Middle frontal gyrus (tissue), 1 donor: ENCODE results near the gene SERINC2.

Experiments
- DNase-seq: peaks from one replicate; pipeline ENCODE4 v3.0.0-alpha.2; 2015; ENCODE audit warnings: low spot score; ENCODE audit errors: extremely low spot score

SERINC2 gene

GRCh38 chr1:31432592-31433395 is 19.8 kb downstream of the SERINC2 start:
- DNase-seq = no peak

DNA sequence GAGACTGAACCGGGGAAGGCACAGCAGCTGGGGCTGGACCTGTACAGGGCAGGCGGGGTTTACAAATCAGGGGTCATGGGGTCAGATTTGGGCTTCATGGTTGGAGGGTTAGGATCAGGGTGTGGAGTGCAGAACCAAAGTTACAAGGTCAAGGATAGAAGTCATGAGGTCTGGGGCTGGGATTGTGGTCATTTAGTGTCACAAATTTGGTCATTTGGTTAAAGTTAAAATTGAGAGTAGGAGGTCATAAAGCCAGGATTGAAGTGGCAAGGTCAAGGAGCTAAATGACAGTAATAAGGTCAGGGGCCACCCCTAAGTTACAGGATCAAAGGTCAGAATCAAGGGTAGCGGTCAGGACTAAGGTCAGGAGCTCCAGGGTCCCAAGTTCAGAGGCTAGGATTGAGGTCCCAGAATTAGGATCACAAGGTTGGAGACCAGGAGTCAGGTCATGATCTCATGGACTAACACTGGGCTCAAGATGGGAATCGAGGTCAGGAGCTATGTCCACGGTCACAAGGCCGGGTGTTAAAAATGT is 20.4 kb downstream of the SERINC2 start:
- DNase-seq = no peak

DNA sequence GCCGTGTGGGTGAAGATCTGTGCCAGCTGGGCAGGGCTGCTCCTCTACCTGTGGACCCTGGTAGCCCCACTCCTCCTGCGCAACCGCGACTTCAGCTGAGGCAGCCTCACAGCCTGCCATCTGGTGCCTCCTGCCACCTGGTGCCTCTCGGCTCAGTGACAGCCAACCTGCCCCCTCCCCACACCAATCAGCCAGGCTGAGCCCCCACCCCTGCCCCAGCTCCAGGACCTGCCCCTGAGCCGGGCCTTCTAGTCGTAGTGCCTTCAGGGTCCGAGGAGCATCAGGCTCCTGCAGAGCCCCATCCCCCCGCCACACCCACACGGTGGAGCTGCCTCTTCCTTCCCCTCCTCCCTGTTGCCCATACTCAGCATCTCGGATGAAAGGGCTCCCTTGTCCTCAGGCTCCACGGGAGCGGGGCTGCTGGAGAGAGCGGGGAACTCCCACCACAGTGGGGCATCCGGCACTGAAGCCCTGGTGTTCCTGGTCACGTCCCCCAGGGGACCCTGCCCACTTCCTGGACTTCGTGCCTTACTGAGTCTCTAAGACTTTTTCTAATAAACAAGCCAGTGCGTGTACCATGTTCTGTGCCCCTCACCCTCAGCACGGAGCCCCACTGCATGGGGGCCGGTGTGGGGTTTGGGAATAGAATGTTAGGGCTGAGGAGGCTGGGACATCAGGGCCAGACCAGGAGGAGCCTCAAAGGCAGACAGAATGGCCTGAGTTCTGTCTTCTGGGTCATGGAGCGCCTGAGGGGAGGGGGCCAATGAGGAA is 21.3 kb downstream of the SERINC2 start:
- no peak for DNase-seq

- DNase-seq = no peak
Measured at GRCh38 chr1:31434979-31435378, 22.0 kb downstream of the SERINC2 start.

DNA sequence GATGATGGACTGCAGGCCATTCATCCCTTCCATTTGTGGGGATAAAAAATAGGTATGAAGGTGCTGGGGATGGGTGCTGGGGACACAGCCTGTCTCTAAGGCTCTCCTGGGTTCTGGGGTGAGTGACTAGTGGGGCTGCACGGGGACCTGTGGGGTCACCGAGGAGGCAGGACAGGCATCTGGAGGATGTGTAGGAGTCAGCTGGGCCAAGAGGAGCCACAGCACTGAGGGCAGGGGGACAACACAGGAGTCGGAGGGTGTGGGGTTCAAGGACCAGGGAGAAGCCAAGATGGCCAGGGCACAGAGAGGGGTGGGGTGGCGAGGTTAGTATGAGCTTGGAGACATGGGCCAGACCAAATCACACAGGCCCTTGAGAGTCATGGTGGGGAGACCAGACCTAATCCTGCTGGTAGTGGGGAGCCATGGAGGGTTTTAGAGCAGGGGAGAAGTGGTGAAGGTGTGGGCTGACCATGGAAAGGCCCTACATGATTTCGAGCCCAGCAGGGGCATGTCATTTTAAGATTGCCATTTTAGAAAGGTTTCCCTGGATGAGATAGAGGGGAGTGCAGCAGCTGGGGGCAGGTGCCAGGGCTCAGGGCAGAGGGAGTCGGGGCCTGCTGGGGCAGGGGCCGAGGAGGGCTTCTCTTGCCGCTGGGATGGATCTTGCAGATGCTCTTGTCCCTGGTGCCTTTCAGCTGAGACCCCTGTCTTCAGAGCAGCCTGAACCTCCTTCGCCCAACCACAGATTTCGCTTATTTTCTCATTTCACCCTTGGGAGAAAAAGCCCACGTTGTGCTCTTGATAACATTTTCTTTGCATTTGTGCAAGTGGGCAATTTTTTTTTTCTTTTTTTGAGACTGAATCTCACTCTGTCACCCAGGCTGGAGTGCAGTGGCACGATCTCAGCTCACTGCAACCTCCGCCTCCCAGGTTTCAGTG is 22.7 kb downstream of the SERINC2 start:
- DNase-seq = no peak

DNA sequence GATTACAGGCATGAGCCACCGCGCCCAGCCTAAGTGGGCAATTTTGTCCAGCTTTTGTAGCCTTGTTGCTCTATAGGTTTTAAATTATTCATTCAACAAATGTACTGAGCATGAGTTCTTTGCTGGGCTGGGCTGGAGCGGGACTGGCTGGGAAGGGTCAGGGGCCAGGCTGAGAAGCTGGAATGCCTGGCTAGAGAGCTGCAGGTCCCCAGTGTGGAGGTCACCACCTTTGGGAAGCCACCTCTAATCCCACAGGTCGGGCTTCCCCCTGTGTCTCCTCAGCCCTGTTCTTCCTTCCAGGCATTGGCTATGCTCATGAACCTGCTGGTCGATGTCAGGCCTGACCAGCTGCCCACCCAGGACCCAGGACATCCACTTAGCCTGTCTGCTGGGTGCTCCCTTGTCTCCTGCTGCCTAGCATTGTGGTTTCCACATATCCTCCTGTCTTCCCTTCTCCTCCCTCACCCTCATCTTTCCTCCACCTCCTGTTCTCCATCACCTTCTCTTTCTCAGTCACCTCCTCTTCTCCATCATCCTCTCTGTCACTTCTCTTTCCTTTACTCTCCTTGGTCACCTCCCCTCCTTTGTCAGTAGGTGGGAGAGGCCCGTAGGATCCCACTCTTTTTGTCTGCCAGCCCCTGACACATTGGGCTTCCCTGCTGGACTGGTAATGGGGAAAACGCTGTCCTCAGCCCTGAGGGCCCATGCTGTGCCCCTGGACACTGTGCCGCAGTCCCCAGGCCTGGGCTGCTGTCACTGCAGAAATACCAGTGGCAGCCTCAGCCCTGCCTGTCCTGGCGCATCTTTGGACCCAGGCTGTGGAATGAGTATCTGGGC is 23.8 kb downstream of the SERINC2 start:
- DNase-seq = no peak

GRCh38 chr1:31437433-31438037 is 24.5 kb downstream of the SERINC2 start:
- DNase-seq = no peak

GRCh38 chr1:31439276-31439675 is 26.3 kb downstream of the SERINC2 start:
- DNase-seq = no peak

- no peak for DNase-seq
Measured at GRCh38 chr1:31441073-31441472, 28.1 kb downstream of the SERINC2 start.

- no peak for DNase-seq
Measured at GRCh38 chr1:31441558-31441957, 28.5 kb downstream of the SERINC2 start.

- DNase-seq = no peak
Measured at GRCh38 chr1:31441970-31442647, 29.1 kb downstream of the SERINC2 start.

- DNase-seq = no peak
Measured at GRCh38 chr1:31442648-31442994, 29.6 kb downstream of the SERINC2 start.

DNA sequence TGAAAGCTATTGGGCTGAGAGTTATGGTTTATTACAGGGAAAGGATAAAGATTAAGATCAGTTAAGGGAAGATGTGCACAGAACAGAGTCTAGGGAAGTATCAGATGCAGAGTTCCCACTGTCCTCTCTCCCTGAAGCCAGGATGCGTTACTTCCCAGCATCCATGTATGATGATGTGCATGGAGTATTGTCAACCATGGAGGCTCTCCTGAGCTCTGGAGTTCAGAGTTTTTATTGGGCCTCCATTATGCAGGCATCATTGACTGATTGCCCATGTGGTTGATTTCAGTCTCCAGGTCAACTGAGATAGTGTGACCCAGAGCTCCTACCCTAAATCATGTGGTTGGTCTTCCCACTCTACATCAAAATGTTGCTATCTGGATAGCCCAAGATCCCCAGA is 30.7 kb downstream of the SERINC2 start:
- DNase-seq = no peak

- no peak for DNase-seq
Measured at GRCh38 chr1:31444725-31445448, 31.9 kb downstream of the SERINC2 start.

DNA sequence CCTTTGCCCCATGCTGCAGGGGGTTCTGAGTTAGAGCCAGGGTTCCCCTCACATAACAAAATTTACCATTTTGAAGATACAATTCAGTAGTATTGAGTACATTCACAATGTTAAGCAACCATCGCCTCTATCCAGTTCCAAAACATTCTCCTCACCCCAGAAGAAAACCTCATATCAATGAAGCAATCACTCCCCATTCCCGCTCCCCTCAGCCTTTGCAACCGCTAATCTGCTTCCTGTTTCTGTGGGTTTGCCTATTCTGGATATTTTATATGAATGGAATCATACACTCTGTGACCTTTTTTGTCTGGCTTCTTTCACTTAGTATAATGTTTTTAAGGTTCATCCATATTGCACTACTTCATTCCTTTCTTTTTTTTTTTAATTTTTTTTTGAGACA is 32.9 kb downstream of the SERINC2 start:
- no peak for DNase-seq

DNA sequence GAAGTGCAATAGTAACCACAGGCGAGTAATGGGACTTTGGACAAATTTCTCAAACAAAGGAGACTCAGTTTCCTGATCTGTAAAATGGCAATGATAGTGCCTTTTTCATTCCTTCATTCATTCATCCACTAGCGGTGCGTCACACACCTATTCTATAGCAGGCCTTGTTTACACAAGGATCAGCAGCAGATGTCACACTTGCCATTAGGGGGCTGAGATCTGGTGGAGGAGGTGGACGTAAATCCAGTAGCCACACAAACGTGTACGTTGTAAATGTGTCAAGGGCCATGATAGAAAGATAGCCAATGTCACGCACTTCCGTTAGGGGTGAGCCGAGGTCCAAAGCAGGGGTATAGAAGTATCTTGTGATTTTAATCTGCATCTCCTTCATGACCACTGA is 34.2 kb downstream of the SERINC2 start:
- no peak for DNase-seq

DNA sequence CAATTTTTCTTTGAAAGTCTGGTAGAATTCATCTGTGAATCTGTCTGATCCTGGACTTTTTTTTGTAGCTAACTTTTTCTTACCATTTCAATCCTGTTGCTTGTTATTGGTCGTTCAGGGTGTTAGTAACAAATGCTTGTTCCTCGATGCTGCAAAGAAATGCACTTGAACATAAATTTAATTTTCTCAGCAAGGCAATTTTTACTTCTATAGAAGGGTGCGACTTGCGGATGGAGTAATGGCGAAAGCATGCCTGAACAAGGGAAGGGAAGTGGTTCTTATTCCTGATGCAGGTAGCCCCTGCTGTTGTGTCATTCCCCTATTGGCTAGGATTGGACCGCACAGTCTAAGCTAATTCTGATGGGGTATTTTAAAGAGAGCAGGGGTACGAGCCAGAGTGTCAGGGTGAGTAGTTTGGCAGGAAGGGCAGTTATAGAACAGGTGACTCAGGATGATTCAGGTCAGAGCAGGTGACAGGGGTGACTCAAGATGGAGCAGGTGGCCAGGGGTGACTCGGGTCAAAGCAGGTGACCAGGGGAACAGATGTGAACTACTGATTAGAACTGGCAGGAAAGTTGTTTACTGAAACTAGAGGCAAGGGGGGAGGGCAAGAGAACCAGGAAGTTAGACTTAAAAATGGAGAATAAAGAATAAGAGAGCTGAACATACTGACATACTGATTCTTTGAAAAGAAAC is 40.5 kb downstream of the SERINC2 start:
- DNase-seq = no peak

DNA sequence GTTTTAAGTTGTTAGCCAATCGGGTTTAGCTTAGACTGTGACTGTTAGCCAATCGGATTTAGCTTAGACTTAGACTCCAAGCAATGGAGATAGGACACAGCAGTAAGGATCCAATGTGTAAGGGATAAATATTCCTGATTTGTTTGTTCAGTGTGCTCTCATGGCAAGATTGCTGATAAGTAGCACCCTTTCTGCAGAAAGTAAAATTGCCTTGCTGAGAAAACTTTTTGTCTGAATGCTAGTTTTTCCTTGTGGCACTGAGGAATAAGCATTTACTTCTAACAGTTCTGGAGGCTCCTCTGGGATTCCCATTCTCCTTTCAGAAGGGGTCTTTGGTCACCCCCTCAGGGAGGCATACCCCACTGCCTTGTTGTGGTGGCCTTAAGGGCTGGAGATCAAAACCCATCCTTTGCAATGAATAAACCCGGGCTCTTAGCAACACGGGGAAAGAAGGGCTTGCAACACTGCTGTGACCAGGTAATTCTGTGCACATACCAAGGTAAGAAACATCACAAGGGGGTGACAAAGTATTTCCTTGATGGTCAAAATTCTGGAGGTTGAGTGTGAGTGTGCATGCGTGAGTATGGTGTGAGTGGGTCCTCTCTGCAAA is 45.4 kb downstream of the SERINC2 start:
- DNase-seq = no peak
